NOMO-1 (cell line): ENCODE data around the gene PLCB2.

Experiments used
- DNase-seq, 2 experiments: peaks; one replicate each; lab custom pipeline; 2025; ENCODE audit not compliant: unreplicated experiment in 2 of 2; lab: John Stamatoyannopoulos, UW

PLCB2 gene

DNA sequence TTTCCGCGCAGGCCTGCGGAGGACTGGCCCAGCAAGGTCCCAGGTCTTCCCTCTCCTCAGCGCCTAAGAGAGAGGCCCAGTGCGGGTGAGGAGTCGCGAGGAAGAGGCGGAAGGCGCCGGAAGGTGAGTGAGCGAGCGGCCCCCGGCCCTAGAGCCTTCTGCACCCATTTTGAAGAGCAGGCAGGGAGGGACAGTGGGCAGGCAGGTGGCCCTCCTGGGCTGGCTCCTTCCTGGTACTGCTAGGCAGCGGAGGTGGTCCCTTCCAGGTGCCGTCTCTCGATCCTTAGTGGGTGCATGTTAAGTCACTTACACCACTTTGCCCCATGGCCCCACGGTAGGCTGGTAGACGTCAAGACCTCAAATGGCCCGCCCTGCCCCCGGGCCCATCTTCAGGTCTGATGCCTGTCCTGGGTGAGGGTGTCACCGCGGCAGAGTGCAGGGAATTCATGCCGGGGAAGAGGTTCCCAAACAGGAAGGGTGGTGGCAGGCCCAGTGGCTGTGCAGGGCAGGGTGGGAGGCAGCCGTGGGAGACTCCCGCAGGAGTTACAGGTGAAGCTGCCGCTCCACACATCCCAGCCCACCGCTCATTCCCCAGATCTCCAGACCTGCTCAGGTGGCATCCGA, 54.5 kb downstream of the PLCB2 start:
- DNase-seq: peak in 1 of 2 experiments; percentile 23

DNA sequence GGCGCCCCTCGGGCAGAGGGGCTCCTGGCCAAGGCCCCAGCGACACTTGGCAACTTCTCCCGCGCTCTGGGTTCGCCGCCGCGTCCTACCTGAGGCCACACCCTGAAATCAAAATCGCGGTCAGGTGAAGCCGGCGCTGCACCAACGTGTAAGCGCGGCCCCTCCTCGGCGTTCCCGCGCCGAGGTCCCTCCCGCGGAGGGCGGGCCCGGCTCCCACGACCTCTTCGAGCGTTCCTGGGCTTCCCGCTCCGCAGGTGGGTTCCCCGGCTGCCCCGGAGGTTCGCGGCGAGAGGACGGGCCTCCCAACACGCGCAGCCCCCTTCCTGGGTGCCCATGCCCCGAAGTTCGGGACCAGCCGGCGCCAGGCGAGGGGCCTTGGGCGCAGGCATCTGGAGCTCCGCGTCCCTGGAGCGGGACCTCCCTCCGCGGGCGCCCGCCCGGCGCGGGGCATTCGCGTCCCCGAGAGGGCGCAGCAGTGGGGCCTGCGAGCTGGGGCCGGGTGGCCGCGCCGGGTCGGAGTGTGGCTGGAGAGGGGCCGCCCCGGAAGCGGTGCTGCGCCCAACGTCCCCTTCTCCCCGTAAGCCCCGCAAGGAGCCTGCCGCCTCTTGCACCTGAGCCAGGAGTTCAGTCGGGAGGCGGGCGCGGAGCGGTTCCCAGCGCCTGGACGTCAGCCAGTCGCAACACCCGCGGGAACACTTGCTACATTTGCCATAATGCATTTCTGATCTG, 55.1 kb downstream of the PLCB2 start:
- no peak for DNase-seq

- DNase-seq: no peak
Measured at GRCh38 chr15:40252141-40252437, 55.6 kb downstream of the PLCB2 start.

GRCh38 chr15:40251486-40252140, 56.1 kb downstream of the PLCB2 start:
- no peak for DNase-seq

DNA sequence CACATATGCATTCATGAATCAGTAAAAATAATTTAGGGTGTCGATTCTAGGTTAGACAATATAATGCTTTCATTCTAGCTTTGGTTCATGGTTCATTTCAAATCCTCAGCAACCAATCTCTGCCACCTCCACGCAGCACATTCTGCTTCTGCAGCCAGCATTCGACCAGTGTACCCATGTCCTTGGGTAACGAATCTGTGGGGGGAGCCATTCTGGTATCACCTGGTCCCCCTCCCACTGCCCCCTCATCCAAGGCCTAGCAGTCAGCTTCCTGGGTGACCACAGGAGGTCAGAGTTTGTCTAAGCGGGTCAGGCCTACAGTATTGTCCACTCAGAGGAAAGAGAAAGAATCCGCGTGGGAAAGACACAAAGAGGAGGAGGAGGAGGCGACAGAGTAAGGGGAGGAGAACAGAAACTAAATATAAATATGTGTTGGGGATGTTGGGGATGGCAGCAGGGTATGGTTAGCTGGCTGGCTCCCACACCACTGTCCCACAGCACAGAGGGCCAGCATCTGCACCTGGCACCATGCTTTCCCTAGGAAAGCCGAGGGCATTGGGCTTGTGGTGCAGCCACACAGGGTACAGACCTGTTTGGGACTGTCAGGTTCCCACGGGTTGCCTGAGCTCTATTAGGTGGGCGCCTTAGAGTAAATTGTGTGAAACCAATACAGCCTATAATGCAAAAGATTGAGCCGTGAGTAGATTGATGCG, 56.8 kb downstream of the PLCB2 start:
- DNase-seq: no peak

DNA sequence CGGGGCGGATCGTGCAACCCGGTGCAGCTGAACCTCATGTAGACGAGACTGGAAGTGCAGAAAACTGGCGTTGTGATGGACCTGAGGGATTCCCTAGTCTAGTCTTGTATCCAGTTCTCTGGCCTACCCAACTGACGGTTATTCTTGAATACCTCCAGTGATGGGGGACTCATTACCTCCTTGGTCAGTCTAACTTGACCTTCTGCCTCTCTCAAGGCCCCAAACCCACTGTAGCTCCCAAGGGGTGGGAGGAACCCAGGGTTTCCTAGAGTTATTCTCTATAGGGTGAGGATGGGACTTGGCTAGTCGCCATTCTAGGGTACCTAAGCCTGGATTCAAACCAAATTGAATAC, 57.5 kb downstream of the PLCB2 start:
- DNase-seq: no peak

DNA sequence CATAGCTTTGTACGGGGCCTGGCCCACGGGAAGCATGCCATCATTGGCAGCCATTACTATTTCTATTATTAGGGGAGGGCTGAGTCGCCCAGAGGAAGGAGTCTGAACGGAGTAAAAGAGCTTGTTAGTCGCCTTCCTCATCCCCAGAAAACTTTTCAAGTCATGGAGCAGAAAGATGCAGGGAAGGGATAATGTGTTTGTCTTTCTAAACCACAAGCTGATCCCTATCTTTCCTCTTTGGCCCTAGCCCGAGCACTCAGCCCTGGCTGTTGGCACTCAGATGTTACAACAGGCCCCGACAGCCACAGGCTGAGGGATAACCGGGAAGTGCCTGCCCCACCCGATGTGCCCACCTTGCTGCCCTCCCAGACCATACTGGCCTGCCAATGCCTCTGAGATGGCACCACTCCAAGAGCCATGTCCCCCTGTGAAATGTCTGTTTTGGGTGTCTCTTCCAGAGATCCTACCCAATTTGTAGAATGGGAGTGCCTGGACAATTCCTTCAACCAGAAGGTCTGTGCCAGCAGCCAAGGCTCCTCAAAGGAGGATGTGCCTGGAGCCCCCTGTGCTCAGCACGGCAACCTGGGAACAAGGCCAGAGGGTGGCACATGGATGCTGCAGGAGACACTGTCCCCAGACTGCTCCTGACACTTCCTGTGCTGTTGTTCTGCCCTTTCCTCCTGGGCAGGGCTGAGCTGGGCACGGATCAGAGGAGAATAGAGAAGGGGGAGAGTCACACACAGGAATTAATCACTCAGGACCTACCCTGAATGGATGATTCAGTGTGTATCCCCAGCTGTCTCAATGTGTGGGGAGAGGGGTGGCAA, 58.0 kb downstream of the PLCB2 start:
- no peak for DNase-seq

DNA sequence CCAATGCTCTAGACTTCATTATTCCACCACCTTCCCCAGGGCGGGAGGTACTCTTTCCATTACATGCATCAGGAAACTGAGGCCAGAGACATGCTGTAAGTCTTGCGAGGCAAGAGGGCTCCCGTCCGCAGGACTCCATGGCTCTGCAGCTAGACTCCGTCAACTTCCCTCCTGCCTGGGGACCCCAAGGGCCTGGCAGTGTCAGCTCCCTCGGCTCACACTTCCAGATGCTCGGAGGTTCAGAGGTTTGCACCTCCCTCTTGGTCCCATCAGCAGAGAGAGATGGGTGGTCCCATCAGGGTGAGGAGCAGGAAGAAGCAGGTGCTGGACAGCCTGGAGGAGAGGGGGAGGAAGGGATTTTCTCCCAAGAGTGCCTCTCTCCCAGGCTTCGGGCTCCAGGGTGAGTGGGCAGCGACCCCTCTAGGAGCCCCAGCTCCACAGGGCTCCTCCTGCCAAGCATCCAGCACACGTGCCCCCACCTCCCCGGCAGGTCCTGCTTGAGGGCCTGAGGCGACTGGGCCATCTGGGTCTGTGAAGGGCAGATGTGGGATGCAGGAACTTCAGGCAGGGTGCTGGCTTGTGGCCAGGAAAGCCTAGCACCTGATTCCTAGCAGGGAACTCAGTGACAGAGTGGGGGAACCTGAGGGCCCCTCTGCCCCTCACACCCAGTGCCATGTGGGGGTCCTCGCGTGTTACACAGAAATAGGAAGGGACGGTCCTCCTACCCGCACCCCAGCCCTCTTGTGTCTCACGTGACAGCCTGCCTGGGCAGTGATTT, 59.5 kb downstream of the PLCB2 start:
- no peak for DNase-seq

DNA sequence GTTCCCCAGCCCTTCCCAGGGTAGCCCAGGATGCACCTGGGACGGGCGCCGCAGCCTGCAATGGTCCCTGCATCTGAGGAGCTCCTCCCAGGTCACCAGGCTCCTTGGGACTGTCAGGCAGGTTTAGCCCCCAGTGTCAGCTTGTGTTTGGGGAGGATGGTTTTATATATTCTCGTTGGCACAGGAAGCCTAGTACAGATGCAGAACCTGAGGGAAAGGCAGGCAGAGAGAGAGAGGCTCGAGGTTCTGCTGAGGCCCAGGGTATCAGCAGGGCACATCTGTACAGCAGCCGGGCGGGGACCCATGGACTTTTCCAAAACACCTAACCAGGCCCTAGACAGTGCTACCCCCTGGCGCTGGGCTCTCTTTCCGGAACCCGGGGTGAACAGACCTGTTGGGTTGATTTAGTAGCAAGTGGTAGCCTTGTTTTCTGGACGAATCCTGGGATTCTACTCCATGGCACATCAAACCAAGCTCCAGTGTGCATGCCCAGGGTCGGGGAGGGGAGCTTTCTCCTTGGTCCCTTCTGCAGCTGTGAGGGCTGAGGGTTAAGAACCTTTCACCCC, 60.2 kb downstream of the PLCB2 start:
- DNase-seq: no peak

DNA sequence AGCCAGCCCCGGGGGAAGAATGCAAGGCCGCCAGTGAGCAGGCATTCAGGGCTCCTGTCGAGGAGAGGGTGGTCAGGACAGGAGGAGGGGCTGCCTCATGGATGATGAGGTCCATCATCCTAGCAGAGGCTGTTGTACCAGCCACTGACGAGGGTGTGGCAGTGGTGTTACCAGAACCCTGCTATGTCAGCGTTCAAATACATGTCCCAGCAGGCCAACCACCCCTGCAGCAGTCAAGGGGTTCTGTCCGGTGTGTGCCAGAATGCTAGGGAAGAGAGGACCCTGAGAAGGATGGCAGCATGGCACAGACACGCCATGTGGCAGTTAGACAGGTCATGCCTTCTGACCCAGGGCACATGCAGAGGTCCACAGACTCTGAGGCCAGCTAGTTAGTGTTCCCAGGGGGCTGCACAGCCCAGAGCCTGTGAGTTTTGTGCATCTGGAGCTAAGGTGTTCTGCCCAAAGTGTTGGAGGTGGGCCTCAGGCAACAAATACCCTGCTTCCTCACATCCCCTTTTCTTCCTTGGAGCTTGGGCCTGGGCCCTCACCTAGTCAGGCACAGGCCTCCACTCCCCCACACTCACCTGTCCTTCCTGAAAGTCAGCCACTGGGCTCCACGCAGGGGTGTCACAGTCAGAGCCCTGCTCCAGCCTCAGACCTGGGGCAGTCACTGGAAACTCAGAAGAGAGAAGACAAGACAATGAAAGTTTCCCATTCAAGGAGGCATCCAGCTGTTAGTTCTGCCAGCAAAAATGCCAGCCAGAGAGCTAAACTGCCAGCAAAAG, 61.0 kb downstream of the PLCB2 start:
- DNase-seq: no peak

DNA sequence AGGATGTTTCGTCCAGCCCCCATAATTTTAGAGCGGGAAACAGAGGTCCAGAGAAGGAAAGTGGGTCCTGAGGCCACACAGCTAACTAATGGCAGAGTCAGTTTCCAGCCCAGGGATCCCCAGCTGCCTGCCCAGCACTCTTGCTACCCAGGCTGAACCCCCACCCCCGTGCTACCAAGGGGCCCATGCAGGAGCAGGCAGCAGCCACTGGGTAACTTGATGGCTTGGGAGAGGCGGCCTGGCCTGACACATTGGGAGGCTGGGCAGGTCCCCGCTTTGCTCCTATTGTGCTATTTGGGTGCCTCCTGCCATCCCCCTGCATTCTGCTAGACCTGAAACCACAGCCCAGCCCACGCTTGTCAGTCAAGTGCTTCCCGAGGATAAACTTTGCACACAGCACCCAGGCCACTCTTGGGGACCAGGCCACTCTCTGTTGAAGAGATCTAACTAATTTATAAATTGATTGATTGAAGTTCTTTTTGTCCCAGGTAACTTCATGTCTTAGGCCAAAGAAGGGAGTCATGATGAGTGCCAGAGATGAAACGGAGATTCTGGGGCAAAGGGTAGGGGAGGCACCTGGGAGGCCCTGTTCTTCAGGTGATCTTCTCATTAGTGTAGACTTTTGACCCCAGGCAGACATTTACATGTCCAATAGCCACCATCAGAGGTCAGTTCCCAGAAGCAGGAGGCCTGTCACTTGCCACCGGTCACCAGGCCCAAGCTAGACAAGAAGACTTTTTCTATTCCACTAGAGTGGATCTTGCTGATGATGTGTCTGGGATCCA, 61.9 kb downstream of the PLCB2 start:
- DNase-seq: no peak

DNA sequence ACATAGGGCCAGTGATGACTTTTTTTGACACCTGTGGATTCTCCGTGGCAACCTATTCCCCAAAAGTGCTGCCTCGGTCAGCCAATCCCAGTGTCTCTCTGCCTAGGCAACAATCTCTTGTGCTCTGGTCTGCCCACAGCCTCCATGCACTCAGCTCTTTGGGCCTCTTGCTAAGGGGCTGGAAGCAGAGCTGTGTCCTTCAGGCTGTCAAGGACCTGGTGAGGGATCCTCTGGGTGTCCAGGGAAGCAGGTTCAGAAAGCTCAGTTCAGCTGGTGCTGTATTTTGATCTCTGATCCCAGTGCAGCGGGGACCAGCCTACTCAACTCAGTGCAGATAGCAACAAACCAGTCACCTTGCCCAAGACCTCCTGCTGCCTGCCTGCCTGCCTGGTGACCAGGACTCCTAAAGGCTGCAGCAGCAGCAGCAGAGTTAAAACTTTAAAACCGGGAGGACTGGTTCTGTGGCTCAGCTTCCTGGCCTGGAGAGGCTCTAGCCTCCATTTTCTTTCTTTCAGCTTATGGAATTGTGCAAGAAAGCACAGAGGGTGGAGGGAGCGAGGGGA, 62.7 kb downstream of the PLCB2 start:
- DNase-seq: no peak

DNA sequence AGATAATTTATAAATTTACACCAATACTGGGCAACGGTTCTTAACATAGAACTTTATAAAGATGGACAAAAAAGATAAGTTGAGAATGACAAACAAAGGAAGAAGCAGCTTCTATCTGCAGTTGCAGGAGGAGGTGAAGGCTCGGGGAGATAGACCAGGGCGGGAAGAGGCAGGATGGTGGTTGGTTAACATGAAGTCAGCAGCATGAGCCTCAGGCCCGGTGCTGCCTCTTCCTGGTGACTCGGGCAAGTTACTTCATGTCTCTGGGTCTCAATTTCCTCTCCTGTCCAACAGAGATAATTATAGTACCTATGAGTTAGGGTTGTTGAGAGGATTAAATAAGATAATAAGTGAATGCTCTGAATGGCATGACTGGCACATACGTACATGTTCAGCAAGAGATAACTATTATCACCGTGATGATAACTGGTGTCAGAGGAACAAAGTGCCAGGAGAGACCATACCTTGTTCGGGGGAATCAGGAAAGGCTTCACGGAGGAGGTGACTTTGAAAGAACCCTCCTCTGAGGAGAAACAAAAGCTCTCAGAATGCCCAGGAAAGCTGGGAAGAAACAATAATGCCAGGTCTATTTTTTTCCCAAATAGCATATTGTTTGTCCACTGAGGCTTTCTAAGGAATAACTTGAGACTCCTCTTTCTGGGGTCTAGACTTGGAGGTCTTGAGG, 64.5 kb downstream of the PLCB2 start:
- DNase-seq: peak in 1 of 2 experiments; percentile 4

GRCh38 chr15:40242601-40243000, 65.1 kb downstream of the PLCB2 start:
- no peak for DNase-seq

- DNase-seq: no peak
Measured at GRCh38 chr15:40242213-40242599, 65.5 kb downstream of the PLCB2 start.

GRCh38 chr15:40241269-40242212, 66.2 kb downstream of the PLCB2 start:
- DNase-seq: no peak
